Measurements from ENCODE around the gene RIPOR3. TPM values are rescaled to one million over a fixed set of nuclear protein-coding genes. Genes with fewer than 3 reads are reported as not detected.
"Not testable (repeated sequence)": the region's sequence is repeated elsewhere in the genome, so short reads cannot be mapped to it uniquely, and the experiment has no call there.

Gene RIPOR3
- total and polyA plus RNA-seq, 5 donors from 2014 or later, result 0.69 to 1.9 (median 1.3) TPM

GRCh38 chr20:50648651-50649050 is 42.7 kb downstream of the RIPOR3 start:
- H3K4me1 Mint-ChIP-seq, result no peaks in the 10 kb centered on the region
- H3K27me3 Mint-ChIP-seq, result peaks cover 9% of the 10 kb centered on the region
- peaks cover 0 to 2% (median 0%) of the 10 kb centered on the region in 7 donors for H3K9me3 Mint-ChIP-seq
- Histone ChIP-seq H3K27ac (ENCODE audit: insufficient read depth, low read length, poor library complexity, severe bottlenecking) (no peak overlapping the region), H3K9me3 (ENCODE audit: control insufficient read depth in 2 of 2, low read length in 2 of 2) (peaks cover 3 to 9% of the 10 kb centered on the region in 2 experiments), H3K27me3 (ENCODE audit: control insufficient read depth, insufficient read depth, low read length) (no peaks in the 10 kb centered on the region), H3K4me1 (ENCODE audit: control insufficient read depth, insufficient read depth, low read length, poor library complexity, severe bottlenecking) (no peaks in the 10 kb centered on the region), H3K36me3 (ENCODE audit: control insufficient read depth, insufficient read depth, low read length) (no peaks in the 10 kb centered on the region), H3K4me3 (ENCODE audit: low read depth, low read length) (no peak overlapping the region)
- H3K4me3 Mint-ChIP-seq, result no peak overlapping the region
- H3K36me3 Mint-ChIP-seq, result no peaks in the 10 kb centered on the region
- DNase-seq (no peak), ATAC-seq (ENCODE audit: low read depth in 2 of 2) (no peak)
- no peak overlapping the region for H3K27ac Mint-ChIP-seq

- no peak for ATAC-seq (ENCODE audit: low read depth in 2 of 2)
- Histone ChIP-seq H3K4me1 (ENCODE audit: control insufficient read depth, insufficient read depth, low read length, poor library complexity, severe bottlenecking) (no peaks in the 10 kb centered on the region), H3K27me3 (ENCODE audit: control insufficient read depth, insufficient read depth, low read length) (no peaks in the 10 kb centered on the region), H3K36me3 (ENCODE audit: control insufficient read depth, insufficient read depth, low read length) (no peaks in the 10 kb centered on the region), H3K9me3 (ENCODE audit: control insufficient read depth in 2 of 2, low read length in 2 of 2) (peaks cover 3 to 9% of the 10 kb centered on the region in 2 experiments), H3K27ac (ENCODE audit: insufficient read depth, low read length, poor library complexity, severe bottlenecking) (no peak overlapping the region), H3K4me3 (ENCODE audit: low read depth, low read length) (no peak overlapping the region)
- Mint-ChIP-seq H3K27me3 (peaks cover 5% of the 10 kb centered on the region), H3K36me3 (no peaks in the 10 kb centered on the region), H3K9me3 (peaks cover 0 to 4% (median 0%) of the 10 kb centered on the region in 7 donors), H3K27ac (no peak overlapping the region), H3K4me3 (no peak overlapping the region), H3K4me1 (no peaks in the 10 kb centered on the region)
- DNase-seq, result no peak
Observed at GRCh38 chr20:50646483-50646996, 44.8 kb downstream of the RIPOR3 start.

DNA sequence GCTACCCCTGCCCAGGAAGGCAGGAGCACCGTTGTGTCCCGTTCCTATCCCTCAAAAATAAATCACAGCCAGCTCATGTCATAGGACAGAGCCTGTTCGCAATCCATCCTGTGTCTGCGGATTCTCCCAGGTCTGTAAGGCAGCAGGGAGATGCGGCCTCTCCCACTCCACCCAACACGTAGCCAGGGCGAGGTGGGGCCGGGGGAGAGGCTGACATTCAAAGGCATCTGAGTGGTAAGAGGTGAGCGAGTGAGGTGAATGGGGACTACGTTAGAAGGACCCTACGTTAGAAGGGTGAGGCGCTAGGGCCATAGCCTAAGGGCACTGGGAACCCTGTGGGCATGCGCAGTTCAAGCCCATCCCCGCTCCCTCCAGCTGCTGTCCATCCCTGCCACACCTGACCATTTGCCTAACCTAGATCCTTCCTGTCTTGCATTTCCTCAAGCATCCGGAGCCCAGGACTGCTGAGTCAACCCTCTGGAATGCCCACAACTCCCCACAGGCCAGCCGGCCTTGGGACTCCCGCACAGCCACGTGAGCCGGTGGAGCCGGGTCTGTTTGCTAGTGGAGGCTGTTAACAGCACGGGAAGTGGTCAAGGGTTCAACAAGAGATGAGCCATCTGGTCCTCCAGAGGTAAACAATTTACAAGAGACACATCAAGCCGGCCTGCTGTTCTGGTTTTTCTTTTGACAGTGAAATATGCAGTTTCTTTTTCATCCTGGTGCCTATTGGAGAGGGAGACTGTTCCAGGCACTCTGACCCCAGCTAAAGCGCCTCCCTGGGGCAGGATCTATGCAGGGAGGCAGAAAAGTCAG is 45.9 kb downstream of the RIPOR3 start:
- Mint-ChIP-seq H3K4me1 (no peaks in the 10 kb centered on the region), H3K27me3 (peaks cover 5% of the 10 kb centered on the region), H3K27ac (no peak overlapping the region), H3K36me3 (no peaks in the 10 kb centered on the region), H3K4me3 (no peak overlapping the region), H3K9me3 (peaks cover 0 to 4% (median 0%) of the 10 kb centered on the region in 7 donors)
- Histone ChIP-seq H3K36me3 (ENCODE audit: control insufficient read depth, insufficient read depth, low read length) (no peaks in the 10 kb centered on the region), H3K4me1 (ENCODE audit: control insufficient read depth, insufficient read depth, low read length, poor library complexity, severe bottlenecking) (no peaks in the 10 kb centered on the region), H3K27me3 (ENCODE audit: control insufficient read depth, insufficient read depth, low read length) (no peaks in the 10 kb centered on the region), H3K4me3 (ENCODE audit: low read depth, low read length) (no peak overlapping the region), H3K9me3 (ENCODE audit: control insufficient read depth in 2 of 2, low read length in 2 of 2) (peaks cover 3 to 9% of the 10 kb centered on the region in 2 experiments), H3K27ac (ENCODE audit: insufficient read depth, low read length, poor library complexity, severe bottlenecking) (no peak overlapping the region)
- ATAC-seq (ENCODE audit: low read depth in 2 of 2) (no peak), DNase-seq (no peak)

DNA sequence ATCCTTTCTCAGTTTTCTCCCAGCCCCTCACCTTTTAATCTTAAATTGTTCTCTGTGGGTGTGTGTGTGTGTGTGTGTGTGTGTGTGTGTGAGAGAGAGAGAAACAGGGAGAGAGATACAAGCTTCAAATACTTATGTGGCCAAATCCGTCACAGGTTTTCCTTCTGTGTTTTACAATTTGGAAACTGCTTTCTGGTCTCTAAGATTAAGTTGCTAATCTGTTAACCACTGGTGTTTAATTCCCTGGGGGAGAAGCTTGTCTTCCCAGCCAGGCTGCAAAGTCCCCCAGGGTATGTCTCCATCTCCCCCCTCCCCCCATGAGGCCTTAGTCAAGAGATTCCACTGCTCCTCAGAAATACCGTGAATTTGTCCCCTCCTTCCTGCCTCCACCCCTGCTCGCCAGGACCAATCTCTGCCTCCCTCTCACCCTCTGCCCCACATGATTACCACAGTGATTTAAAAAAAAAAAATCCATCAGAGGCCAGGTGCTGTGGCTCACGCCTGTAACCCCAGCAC is 49.0 kb downstream of the RIPOR3 start:
- peaks cover 3 to 9% of the 10 kb centered on the region in 2 experiments for H3K9me3 ChIP-seq (ENCODE audit: control insufficient read depth in 2 of 2, low read length in 2 of 2)
- Mint-ChIP-seq H3K4me1 (no peaks in the 10 kb centered on the region), H3K27ac (no peak overlapping the region), H3K36me3 (no peaks in the 10 kb centered on the region), H3K4me3 (no peak overlapping the region), H3K27me3 (peaks cover 5% of the 10 kb centered on the region), H3K9me3 (peaks cover 0 to 4% (median 0%) of the 10 kb centered on the region in 7 donors)
- no peak overlapping the region for H3K27ac ChIP-seq (ENCODE audit: insufficient read depth, low read length, poor library complexity, severe bottlenecking)
- ATAC-seq (ENCODE audit: low read depth in 2 of 2) (no peak), DNase-seq (no peak)
- no peaks in the 10 kb centered on the region for H3K36me3 ChIP-seq (ENCODE audit: control insufficient read depth, insufficient read depth, low read length)
- H3K4me3 ChIP-seq (ENCODE audit: low read depth, low read length), result no peak overlapping the region
- no peaks in the 10 kb centered on the region for H3K27me3 ChIP-seq (ENCODE audit: control insufficient read depth, insufficient read depth, low read length)
- H3K4me1 ChIP-seq (ENCODE audit: control insufficient read depth, insufficient read depth, low read length, poor library complexity, severe bottlenecking), result no peaks in the 10 kb centered on the region

DNA sequence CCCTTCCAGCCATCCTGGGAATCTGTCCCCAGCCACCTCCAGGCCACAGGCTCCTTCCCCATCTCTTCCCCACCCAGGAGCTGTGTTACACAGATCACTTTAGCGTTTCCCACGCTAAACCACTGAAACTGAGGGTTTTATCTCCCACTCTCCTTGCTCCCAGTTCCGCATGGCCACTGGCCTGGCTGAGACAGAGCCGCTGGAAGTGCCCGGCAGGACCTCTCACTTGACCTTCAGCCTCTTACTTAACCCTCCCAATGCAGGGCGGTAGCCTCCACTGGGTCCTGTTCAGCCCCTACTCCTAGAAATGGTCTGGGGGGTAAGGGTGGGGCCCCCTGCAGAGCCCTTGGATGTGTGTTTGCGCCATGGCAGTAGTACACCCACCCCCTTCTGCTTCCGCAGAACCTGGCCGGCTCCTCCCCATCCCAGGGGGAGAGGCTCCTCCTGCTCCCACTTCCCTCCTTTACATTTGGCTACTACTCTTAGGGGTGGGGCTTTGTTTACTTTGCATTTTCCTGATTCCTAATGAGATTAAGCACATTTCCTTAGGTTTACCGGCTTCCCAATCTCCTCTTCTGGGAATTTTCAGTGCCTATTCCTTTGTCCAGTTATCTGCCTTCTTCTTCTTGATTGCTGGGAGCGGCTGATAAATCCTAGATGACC is 49.6 kb downstream of the RIPOR3 start:
- not testable (repeated sequence) for H3K27ac Mint-ChIP-seq; H3K4me1 ChIP-seq (ENCODE audit: control insufficient read depth, insufficient read depth, low read length, poor library complexity, severe bottlenecking); ATAC-seq (ENCODE audit: low read depth in 2 of 2)

DNA sequence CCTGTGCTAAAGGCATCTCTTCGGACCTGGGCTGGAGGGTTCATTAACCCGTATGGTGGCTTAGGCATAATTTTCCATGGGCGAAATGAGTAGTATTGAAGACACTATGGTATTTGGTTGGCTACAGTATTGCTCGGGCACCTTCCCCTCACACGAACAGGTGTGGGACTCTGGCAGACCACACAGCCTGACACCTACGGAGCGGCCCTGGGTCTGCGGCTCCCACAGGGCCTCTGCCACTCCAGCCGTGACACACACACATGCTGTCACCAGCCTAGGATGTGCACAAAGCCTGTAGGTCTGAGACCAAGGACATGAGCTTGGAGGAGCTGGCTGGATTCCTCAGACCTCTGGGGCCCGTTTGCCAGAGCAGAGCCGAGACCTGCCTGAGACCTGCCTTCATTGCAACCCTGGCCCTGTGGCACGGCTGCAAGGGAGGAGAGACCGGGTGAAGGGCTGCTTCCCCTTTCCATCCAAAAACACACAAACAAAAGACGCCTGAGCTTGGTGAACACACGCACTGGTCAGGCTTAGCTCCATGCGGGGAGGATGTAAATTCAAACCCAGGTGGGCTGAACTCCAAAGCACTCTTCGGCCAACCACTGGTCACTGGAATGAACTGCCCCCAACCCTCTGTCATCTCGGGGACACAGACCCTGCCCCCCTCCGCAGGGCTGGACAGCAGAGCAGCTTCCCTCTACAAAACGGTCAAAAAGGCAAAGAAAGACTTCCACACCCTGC is 51.2 kb downstream of the RIPOR3 start:
- not testable (repeated sequence) for H3K9me3 ChIP-seq (ENCODE audit: control insufficient read depth in 2 of 2, low read length in 2 of 2); H3K4me1 Mint-ChIP-seq; H3K27ac ChIP-seq (ENCODE audit: insufficient read depth, low read length, poor library complexity, severe bottlenecking); H3K4me3 ChIP-seq (ENCODE audit: low read depth, low read length); H3K36me3 ChIP-seq (ENCODE audit: control insufficient read depth, insufficient read depth, low read length); H3K36me3 Mint-ChIP-seq; H3K9me3 Mint-ChIP-seq; H3K4me3 Mint-ChIP-seq; H3K4me1 ChIP-seq (ENCODE audit: control insufficient read depth, insufficient read depth, low read length, poor library complexity, severe bottlenecking); DNase-seq; ATAC-seq (ENCODE audit: low read depth in 2 of 2); H3K27ac Mint-ChIP-seq; H3K27me3 ChIP-seq (ENCODE audit: control insufficient read depth, insufficient read depth, low read length); H3K27me3 Mint-ChIP-seq

More for the DNA sequence above, 49.6 kb downstream of the RIPOR3 start:
- not testable (repeated sequence) for H3K4me1 Mint-ChIP-seq; H3K27ac ChIP-seq (ENCODE audit: insufficient read depth, low read length, poor library complexity, severe bottlenecking); H3K36me3 Mint-ChIP-seq; H3K9me3 ChIP-seq (ENCODE audit: control insufficient read depth in 2 of 2, low read length in 2 of 2); H3K36me3 ChIP-seq (ENCODE audit: control insufficient read depth, insufficient read depth, low read length); H3K4me3 Mint-ChIP-seq; H3K4me3 ChIP-seq (ENCODE audit: low read depth, low read length); H3K27me3 ChIP-seq (ENCODE audit: control insufficient read depth, insufficient read depth, low read length); H3K27me3 Mint-ChIP-seq; H3K9me3 Mint-ChIP-seq; DNase-seq

- H3K4me3 ChIP-seq (ENCODE audit: low read depth, low read length); DNase-seq; H3K27ac ChIP-seq (ENCODE audit: insufficient read depth, low read length, poor library complexity, severe bottlenecking); H3K27ac Mint-ChIP-seq; ATAC-seq (ENCODE audit: low read depth in 2 of 2); H3K4me1 Mint-ChIP-seq; H3K9me3 ChIP-seq (ENCODE audit: control insufficient read depth in 2 of 2, low read length in 2 of 2); H3K27me3 Mint-ChIP-seq; H3K27me3 ChIP-seq (ENCODE audit: control insufficient read depth, insufficient read depth, low read length); H3K36me3 ChIP-seq (ENCODE audit: control insufficient read depth, insufficient read depth, low read length); H3K4me3 Mint-ChIP-seq; H3K36me3 Mint-ChIP-seq; H3K4me1 ChIP-seq (ENCODE audit: control insufficient read depth, insufficient read depth, low read length, poor library complexity, severe bottlenecking); H3K9me3 Mint-ChIP-seq: not testable (repeated sequence)
Observed at GRCh38 chr20:50638015-50638847, 53.1 kb downstream of the RIPOR3 start.
